ENCODE data around the gene N4BP2L1. TPM values are rescaled to one million over a fixed set of nuclear protein-coding genes. Genes with fewer than 3 reads are reported as not detected.

Gene N4BP2L1
- total RNA-seq, 4 donors from 2014 or later: 15.0 to 38.7 (median 23.8) TPM

DNA sequence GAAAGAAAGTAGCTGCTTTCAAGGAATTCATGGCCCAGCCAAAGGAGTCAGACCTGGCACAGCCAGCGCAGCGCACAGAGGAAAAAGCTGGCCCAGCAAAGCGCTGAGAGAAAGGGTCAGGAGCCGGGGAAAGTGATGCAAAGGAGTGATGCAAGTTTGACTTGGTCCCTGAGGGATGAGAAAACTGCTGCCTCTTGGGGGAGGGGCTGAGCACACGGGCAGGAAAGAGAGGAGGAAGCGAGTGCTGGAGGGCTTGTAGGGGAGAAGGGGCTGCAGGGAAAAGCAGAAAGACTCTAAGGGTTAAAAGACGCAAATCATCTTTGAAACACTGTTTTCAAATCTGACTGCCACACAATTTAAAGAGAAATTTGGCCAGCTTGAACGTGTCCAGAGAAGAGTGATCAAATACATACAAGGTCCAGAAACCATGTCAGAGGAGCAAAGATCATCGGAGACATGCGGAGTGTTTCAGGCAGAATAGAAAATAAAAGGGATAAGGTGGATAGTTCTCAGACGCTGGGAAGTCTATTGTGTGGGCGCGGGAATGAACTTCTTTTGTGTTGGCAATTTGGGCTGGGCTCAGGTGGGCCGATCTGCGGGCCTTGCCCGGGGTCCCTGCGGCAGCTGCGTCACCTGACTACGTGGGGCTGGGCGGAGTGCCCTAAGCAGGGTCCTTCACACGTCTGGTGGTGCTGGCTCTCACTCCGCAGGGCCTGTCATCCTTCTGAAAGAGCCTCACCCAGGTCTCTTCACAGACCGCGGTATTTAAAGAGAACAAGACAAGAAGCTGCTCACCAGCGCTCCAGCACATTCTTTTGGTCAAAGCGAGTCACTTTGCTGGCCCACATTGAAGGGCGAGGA lies 18.1 kb downstream of the N4BP2L1 start:
- intact Hi-C loops (cut with DNase I): no loop called here
- H3K27ac ChIP-seq: peak overlapping the region; percentile 26 to 65 (median 42)
- H3K4me1 ChIP-seq: peaks cover 7 to 12% of the 10 kb centered on the region in 2 donors
- H3K9me3 ChIP-seq: no peaks in the 10 kb centered on the region
- H3K27me3 ChIP-seq: no peaks in the 10 kb centered on the region
- DNase-seq: peak; percentile 54 to 72
- TF ChIP-seq, protein P1, sequence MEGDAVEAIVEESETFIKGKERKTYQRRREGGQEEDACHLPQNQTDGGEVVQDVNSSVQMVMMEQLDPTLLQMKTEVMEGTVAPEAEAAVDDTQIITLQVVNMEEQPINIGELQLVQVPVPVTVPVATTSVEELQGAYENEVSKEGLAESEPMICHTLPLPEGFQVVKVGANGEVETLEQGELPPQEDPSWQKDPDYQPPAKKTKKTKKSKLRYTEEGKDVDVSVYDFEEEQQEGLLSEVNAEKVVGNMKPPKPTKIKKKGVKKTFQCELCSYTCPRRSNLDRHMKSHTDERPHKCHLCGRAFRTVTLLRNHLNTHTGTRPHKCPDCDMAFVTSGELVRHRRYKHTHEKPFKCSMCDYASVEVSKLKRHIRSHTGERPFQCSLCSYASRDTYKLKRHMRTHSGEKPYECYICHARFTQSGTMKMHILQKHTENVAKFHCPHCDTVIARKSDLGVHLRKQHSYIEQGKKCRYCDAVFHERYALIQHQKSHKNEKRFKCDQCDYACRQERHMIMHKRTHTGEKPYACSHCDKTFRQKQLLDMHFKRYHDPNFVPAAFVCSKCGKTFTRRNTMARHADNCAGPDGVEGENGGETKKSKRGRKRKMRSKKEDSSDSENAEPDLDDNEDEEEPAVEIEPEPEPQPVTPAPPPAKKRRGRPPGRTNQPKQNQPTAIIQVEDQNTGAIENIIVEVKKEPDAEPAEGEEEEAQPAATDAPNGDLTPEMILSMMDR (IDR thresholded peaks at IDR 0.05): no peak
- TF ChIP-seq POLR2A (IDR thresholded peaks at IDR 0.05): no peak
- no peak overlapping the region for H3K4me3 ChIP-seq (replicated peaks in 1 of 3)
- 42 to 44% methylated on average over 27 of the region's 27 CpGs for WGBS, 2 donors
- no peaks in the 10 kb centered on the region for H3K36me3 ChIP-seq

DNA sequence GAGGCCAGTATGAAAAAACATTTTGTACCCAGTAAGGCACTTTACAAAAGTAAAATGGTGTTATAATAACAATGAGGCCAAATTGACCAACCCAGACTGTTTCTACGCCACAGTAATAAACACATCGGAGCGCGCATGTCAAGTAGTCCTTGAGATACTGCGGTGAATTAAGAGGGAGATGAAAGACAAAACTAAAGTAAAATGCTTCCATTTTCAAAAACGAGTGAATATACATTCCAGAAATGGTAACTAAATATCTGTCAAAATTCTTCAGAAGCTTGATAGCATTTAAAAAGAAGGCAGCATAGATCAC lies 19.0 kb downstream of the N4BP2L1 start:
- TF ChIP-seq, protein P1 (IDR thresholded peaks at IDR 0.05): no peak
- TF ChIP-seq POLR2A (IDR thresholded peaks at IDR 0.05): no peak
- Histone ChIP-seq H3K4me1 (peaks cover 7 to 12% of the 10 kb centered on the region in 2 donors), H3K27me3 (no peaks in the 10 kb centered on the region), H3K36me3 (peaks cover 0 to 3% of the 10 kb centered on the region in 2 donors), H3K27ac (peak overlapping the region; percentile 26 to 65 (median 42)), H3K9me3 (no peaks in the 10 kb centered on the region), H3K4me3 (replicated peaks in 1 of 3) (no peak overlapping the region)
- peak; percentile 69 to 72 for DNase-seq
- WGBS, 2 donors: 38% methylated on average over 6 of the region's 6 CpGs
- intact Hi-C loops (cut with DNase I): no loop called here

DNA sequence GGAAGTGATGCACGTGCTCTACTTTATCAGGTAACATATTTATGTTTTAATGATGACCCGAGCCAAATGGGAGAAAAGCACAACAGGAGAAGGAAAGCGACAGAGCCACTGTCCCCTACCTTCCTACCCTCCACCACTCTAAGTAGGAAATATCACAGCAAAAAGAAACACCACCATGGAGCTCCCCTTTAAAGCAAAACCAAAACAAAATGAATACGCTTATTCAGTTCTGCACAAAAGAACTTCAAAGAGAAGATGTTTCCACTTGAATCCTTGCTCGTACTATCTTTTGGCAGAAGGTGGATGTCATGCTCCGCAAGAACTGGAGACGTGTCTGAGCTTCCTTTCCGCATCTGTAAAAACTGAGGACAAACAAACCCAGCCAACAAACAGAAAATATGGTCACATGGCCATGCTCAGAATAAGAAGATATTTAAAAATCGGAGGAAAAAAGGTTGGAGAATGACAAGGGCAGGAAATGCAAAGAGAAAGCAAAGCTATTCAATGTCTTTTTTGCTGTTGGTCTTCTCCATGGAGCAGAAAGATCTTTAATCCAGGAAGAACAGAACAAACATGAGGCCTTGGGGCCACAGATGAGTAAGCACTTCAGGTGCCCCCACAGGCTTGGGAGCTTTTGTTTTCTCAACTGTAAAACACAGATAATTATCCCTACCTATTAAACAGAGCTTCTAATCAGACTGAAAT lies 19.5 kb downstream of the N4BP2L1 start:
- Histone ChIP-seq H3K36me3 (peaks cover 0 to 3% of the 10 kb centered on the region in 2 donors), H3K4me3 (replicated peaks in 1 of 3) (no peak overlapping the region), H3K27ac (peak overlapping the region; percentile 26 to 65 (median 42)), H3K27me3 (no peaks in the 10 kb centered on the region), H3K4me1 (peaks cover 7 to 12% of the 10 kb centered on the region in 2 donors), H3K9me3 (no peaks in the 10 kb centered on the region)
- DNase-seq: peak; percentile 60 to 63
- intact Hi-C loops (cut with DNase I): no loop called here
- WGBS, 2 donors: 63 to 66% methylated on average over 9 of the region's 9 CpGs
- TF ChIP-seq, protein P1 (IDR thresholded peaks at IDR 0.05): no peak
- no peak for TF ChIP-seq POLR2A (IDR thresholded peaks at IDR 0.05)

DNA sequence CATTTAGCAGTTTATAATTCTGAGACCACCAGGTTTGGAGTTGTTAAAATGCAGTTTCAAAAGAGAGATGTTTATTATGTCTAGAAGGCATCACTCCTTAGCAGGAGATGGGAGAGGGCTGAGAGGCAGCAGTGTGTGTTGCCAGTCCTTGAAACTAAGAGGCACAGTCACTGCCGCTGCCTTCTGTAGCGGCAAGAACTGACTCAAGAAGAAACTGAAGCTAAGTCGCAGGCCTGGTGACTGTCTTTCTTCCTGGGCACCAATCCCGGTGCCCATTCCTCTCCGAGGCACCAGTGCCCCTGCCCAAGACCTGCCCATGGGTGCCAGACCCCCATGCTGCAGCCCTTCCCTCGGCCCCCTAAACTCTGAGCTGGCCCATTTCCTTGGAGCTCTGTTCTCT lies 20.1 kb downstream of the N4BP2L1 start:
- Histone ChIP-seq H3K36me3 (peaks cover 0 to 3% of the 10 kb centered on the region in 2 donors), H3K9me3 (no peaks in the 10 kb centered on the region), H3K4me3 (replicated peaks in 1 of 3) (no peak overlapping the region), H3K27ac (no peak overlapping the region), H3K27me3 (no peaks in the 10 kb centered on the region), H3K4me1 (peaks cover 7 to 12% of the 10 kb centered on the region in 2 donors)
- TF ChIP-seq, protein P1 (IDR thresholded peaks at IDR 0.05): no peak
- TF ChIP-seq POLR2A (IDR thresholded peaks at IDR 0.05): no peak
- intact Hi-C loops (cut with DNase I): no loop called here
- 94 to 98% methylated on average over 6 of the region's 6 CpGs for WGBS, 2 donors
- peak; percentile 11 to 20 for DNase-seq

DNA sequence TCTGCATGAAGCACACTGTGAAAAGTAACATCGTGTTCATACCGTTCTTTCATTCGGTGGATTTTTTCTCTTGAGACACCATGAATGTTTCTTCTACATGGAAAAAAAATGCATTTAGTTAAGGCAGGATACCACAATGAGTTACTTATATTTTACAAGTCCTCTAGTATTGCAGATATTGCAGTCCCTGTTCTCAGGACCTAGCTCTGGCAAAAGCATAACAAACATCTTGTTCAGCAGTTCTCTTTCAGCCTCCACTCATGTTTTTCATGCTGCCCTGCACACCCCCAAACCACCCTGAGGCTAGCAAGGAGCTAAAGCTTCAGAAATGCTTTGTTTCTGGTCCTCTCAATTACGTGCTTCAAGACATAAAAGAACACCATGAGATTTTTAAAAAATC lies 24.8 kb downstream of the N4BP2L1 start:
- Histone ChIP-seq H3K27ac (no peak overlapping the region), H3K36me3 (peaks cover 0 to 3% of the 10 kb centered on the region in 2 donors), H3K4me1 (peaks cover 0 to 3% of the 10 kb centered on the region in 2 donors), H3K4me3 (replicated peaks in 1 of 3) (no peak overlapping the region), H3K27me3 (no peaks in the 10 kb centered on the region), H3K9me3 (no peaks in the 10 kb centered on the region)
- DNase-seq: no peak
- WGBS, 2 donors: 91 to 93% methylated on average over 4 of the region's 4 CpGs
- intact Hi-C loops (cut with DNase I): no loop called here
- no peak for TF ChIP-seq POLR2A (IDR thresholded peaks at IDR 0.05)
- TF ChIP-seq, protein P1 (IDR thresholded peaks at IDR 0.05): no peak

Measured in thyroid gland (tissue), 4 donors.